Fibroblast of lung (primary cell): ENCODE measurements around the gene GAB2.

ENCODE experiments used
- CTCF ChIP-seq, 2 donors: IDR thresholded peaks in 1 of 2; conservative IDR thresholded peaks in 1 of 2; 1 replicate in 1 of 2; 2 replicates in 1 of 2; pipeline ENCODE4 v1.5.1; 2011 to 2012; ENCODE audit warnings: low read length in 2 of 2, control low read depth in 1 of 2, inconsistent platforms in 1 of 2, low read depth in 1 of 2, mild to moderate bottlenecking in 1 of 2
- EZH2 ChIP-seq: IDR thresholded peaks from 2 replicates; pipeline ENCODE4 v1.5.1; 2012; ENCODE audit warnings: low read length, control low read depth, mild to moderate bottlenecking; ENCODE audit errors: missing control alignments

GRCh38 chr11:78199653-78200015 lies 218.0 kb downstream of the GAB2 start:
- no peak for TF ChIP-seq CTCF (conservative IDR thresholded peaks at IDR 0.05 in 1 of 2, IDR thresholded peaks at IDR 0.05 in 1 of 2; ENCODE audit: low read depth in 1 of 2, low read length in 2 of 2)
- TF ChIP-seq EZH2 = no peak
